HCT116 (cell line): ENCODE data around the gene SOD1.

Source experiments
- CTCF ChIP-seq, 3 experiments: fragments of 200-600 bp in 1 of 3; sonication (generic) in 1 of 3; IDR thresholded peaks in 2 of 3; conservative IDR thresholded peaks in 1 of 3; 2 replicates each; pipeline ENCODE4 v1.5.1; 2012 to 2017; ENCODE audit warnings: low read depth in 2 of 3, low read length in 2 of 3, antibody characterized with exemption in 1 of 3, borderline replicate concordance in 1 of 3, control low read depth in 1 of 3, mild to moderate bottlenecking in 1 of 3, mixed read lengths in 1 of 3, mixed run types in 1 of 3, moderate library complexity in 1 of 3; ENCODE audit not compliant: insufficient read depth in 1 of 3
- EZH2phosphoT487 ChIP-seq: fragments of 200-600 bp; IDR thresholded peaks from 2 replicates; pipeline ENCODE4 v1.6.1; 2018; ENCODE audit warnings: antibody characterized with exemption, borderline replicate concordance
- POLR2A ChIP-seq: IDR thresholded peaks from 2 replicates; pipeline ENCODE4 v1.7.0; 2011; ENCODE audit warnings: borderline replicate concordance; ENCODE audit not compliant: insufficient read depth, insufficient read length; ENCODE audit errors: extremely low read depth
- POLR2AphosphoS5 ChIP-seq: IDR thresholded peaks from 2 replicates; pipeline ENCODE4 v1.6.1; 2011; ENCODE audit warnings: mild to moderate bottlenecking, low read depth, low read length, moderate library complexity
- RAD21 ChIP-seq: IDR thresholded peaks from 2 replicates; pipeline ENCODE4 v1.6.1; 2012; ENCODE audit warnings: low read depth, mild to moderate bottlenecking
- REST ChIP-seq: IDR thresholded peaks from 2 replicates; pipeline ENCODE4 v1.6.1; 2012; ENCODE audit warnings: low read depth
- ZNF274 ChIP-seq: fragments of 200-500 bp; sonication (Bioruptor generic); IDR thresholded peaks from 2 replicates; pipeline ENCODE4 v1.6.1; 2014; ENCODE audit warnings: mild to moderate bottlenecking, low read depth, low read length, inconsistent platforms

- TF ChIP-seq RAD21 (no peak), POLR2A (no peak), CTCF (IDR thresholded peaks at IDR 0.05 in 2 of 3, conservative IDR thresholded peaks at IDR 0.05 in 1 of 3; ENCODE audit: borderline replicate concordance in 1 of 3, insufficient read depth in 1 of 3, low read depth in 2 of 3, low read length in 2 of 3) (no peak), POLR2AphosphoS5 (no peak), ZNF274 (no peak), EZH2phosphoT487 (no peak), REST (no peak)
These were observed 43.3 kb upstream of the SOD1 start for GRCh38 chr21:31616216-31616615.
